ENCODE results near the gene UPF3B.

- TF ChIP-seq POLR2A (IDR thresholded peaks at IDR 0.05; ENCODE audit: low read length), result no peak
- TF ChIP-seq GATA1 (IDR thresholded peaks at IDR 0.05; ENCODE audit: low read depth, low read length), result no peak
These were observed 67.9 kb downstream of the UPF3B start for GRCh38 chrX:119784747-119785446.

Measured in erythroblast (primary cell).